Measurements from ENCODE around the gene PHF23. TPM values are rescaled to one million over a fixed set of nuclear protein-coding genes. Genes with fewer than 3 reads are reported as not detected.

PHF23 gene
- total RNA-seq, 1 experiment from 2014 or later = 48.5 TPM

DNA sequence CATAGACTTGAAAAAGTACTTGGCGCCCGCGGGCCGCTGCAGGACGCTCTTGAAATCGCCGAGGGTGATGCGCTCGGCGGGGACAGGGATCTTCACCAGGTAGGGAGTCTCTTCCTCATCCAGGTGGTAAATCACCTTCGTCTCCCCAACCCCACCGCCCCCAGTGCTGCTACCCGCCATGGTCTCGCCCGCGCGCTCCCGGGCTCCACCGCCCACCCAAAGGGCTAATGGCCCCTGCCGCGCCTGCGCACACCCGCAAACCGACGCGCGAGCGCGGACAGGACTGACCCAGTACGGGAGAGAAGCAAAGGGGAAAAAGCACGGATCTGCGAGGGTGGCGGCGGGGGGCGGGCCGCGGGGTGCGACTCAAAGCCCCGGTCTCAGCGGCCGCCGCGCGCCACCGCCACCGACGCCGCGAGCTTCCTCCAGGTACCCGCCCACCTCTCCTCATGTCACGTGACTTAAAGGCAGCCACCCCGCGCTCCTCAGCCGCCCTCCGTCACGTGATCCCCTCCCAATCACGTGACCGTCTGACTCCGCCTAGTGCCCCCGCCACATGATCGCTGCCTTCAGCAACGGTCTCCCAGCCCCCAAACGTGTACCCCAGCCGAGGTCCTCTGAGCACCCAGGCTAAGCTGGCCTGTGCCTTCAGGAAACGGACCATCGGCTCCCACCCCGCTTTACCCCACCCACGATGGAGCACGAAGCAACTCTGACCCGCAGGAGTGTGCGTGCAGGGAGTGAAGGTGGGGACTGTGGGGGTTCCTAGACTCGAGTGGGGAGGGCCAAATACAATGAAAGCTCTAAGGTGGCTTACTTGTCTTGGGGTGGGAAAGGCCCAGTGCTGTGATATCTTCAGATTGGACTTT lies 4.9 kb downstream of the PHF23 start, which contains the start of gene DVL2 (continued):
- TF ChIP-seq, protein P1, sequence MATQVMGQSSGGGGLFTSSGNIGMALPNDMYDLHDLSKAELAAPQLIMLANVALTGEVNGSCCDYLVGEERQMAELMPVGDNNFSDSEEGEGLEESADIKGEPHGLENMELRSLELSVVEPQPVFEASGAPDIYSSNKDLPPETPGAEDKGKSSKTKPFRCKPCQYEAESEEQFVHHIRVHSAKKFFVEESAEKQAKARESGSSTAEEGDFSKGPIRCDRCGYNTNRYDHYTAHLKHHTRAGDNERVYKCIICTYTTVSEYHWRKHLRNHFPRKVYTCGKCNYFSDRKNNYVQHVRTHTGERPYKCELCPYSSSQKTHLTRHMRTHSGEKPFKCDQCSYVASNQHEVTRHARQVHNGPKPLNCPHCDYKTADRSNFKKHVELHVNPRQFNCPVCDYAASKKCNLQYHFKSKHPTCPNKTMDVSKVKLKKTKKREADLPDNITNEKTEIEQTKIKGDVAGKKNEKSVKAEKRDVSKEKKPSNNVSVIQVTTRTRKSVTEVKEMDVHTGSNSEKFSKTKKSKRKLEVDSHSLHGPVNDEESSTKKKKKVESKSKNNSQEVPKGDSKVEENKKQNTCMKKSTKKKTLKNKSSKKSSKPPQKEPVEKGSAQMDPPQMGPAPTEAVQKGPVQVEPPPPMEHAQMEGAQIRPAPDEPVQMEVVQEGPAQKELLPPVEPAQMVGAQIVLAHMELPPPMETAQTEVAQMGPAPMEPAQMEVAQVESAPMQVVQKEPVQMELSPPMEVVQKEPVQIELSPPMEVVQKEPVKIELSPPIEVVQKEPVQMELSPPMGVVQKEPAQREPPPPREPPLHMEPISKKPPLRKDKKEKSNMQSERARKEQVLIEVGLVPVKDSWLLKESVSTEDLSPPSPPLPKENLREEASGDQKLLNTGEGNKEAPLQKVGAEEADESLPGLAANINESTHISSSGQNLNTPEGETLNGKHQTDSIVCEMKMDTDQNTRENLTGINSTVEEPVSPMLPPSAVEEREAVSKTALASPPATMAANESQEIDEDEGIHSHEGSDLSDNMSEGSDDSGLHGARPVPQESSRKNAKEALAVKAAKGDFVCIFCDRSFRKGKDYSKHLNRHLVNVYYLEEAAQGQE (IDR thresholded peaks at IDR 0.05; ENCODE audit: low read depth) = no peak
- TF ChIP-seq TCF7L2 (IDR thresholded peaks at IDR 0.05; ENCODE audit: borderline replicate concordance, extremely low read depth, insufficient read depth, insufficient read length) = peak; percentile 89
- TF ChIP-seq ZFX (IDR thresholded peaks at IDR 0.05) = peak; percentile 43; the same call in 1 of the 2 replicates
- TF ChIP-seq SP1 (IDR thresholded peaks at IDR 0.05; ENCODE audit: low read depth) = peak; percentile 74

DNA sequence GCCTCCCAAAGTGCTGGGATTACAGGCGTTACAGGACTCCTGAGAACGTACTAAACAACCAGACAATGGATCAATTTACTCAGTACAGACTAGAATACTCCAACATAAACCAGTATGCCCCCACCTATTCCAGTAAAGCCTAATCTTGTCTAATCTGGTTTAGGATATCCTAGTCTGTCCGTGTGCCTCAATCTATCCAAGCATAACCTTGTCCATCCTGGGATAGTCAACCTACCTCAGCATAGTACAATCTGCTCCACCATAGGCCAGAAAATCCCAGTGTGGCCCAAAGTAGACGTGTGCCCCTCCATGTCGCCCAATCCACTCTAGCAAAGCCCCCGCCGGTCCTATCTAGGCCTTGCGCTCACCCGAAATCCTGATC lies 5.6 kb downstream of the PHF23 start:
- Histone ChIP-seq H4K20me1 (ENCODE audit: insufficient read depth) (peaks cover 4% of the 10 kb centered on the region; the same call in 1 of the 2 replicates), H3K4me2 (ENCODE audit: low read length) (peak overlapping the region; percentile 83), H3K27ac (ENCODE audit: low read depth, low read length) (peak overlapping the region; percentile 87), H3K36me3 (ENCODE audit: control insufficient read depth in 1 of 2, insufficient read depth in 2 of 2, low read length in 2 of 2) (peaks cover 35 to 39% of the 10 kb centered on the region in 2 experiments), H3K9ac (ENCODE audit: low read length) (peak overlapping the region; percentile 93), H3K9me2 (ENCODE audit: insufficient read depth) (no peaks in the 10 kb centered on the region), H3K4me1 (ENCODE audit: control insufficient read depth in 1 of 2, insufficient read depth in 2 of 2, low read length in 2 of 2) (peaks cover 27 to 62% of the 10 kb centered on the region in 2 experiments; a peak in 3 of 4 replicates), H2AFZ (ENCODE audit: low read depth, low read length, poor library complexity, severe bottlenecking) (no peak overlapping the region), H3K4me3 (replicated peaks in 1 of 2; ENCODE audit: low read depth in 1 of 2, low read length in 2 of 2) (peak overlapping the region; percentile 76 to 77), H3K79me2 (ENCODE audit: insufficient read depth, low read length) (peaks cover 85% of the 10 kb centered on the region), H3K27me3 (ENCODE audit: insufficient read depth, low read length) (no peaks in the 10 kb centered on the region), H3K9me3 (ENCODE audit: control insufficient read depth in 1 of 2, insufficient read depth in 1 of 2, low read depth in 1 of 2, low read length in 2 of 2) (no peaks in the 10 kb centered on the region)
- intact Hi-C loops (cut with micrococcal nuclease) = no loop called here
- no peak for DNase-seq (ENCODE audit: low read depth, low spot score)
- ChIA-PET RAD21 (ENCODE audit: low non-redundant PET in 1 of 2, low total read pairs in 2 of 2, uncharacterized antibody in 2 of 2, unreplicated experiment in 2 of 2) (no interaction called here), POLR2A (interaction anchor here (0.8 to 1.7 kb wide), 4 partner anchors 9 to 188 kb away, joined by 3 to 11 read pairs (median 4); partner anchors contain the start of genes ACADVL, CTDNEP1, DLG4 and GABARAP), CTCF (no interaction called here)
- 0 out of 2 replicates have a peak, but pooled peaks have one; percentile 66 for TF ChIP-seq ZFX (IDR thresholded peaks at IDR 0.05)
- TF ChIP-seq, protein P2, sequence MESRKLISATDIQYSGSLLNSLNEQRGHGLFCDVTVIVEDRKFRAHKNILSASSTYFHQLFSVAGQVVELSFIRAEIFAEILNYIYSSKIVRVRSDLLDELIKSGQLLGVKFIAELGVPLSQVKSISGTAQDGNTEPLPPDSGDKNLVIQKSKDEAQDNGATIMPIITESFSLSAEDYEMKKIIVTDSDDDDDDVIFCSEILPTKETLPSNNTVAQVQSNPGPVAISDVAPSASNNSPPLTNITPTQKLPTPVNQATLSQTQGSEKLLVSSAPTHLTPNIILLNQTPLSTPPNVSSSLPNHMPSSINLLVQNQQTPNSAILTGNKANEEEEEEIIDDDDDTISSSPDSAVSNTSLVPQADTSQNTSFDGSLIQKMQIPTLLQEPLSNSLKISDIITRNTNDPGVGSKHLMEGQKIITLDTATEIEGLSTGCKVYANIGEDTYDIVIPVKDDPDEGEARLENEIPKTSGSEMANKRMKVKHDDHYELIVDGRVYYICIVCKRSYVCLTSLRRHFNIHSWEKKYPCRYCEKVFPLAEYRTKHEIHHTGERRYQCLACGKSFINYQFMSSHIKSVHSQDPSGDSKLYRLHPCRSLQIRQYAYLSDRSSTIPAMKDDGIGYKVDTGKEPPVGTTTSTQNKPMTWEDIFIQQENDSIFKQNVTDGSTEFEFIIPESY (IDR thresholded peaks at IDR 0.05; ENCODE audit: extremely low read depth, insufficient replicate concordance, low read length) = no peak
- BruUV-seq (replicated peaks) = no TSS peak
- peak; percentile 7 for ATAC-seq

Data from HCT116 (cell line).